Measurements from ENCODE around the gene ZNF292. TPM values are rescaled to one million over a fixed set of nuclear protein-coding genes. Genes with fewer than 3 reads are reported as not detected.
"Not testable (repeated sequence)": the region's sequence is repeated elsewhere in the genome, so short reads cannot be mapped to it uniquely, and the experiment has no call there.

Gene ZNF292
- total RNA-seq, 2 experiments from 2014 or later = 81.5 to 82.5 TPM

DNA sequence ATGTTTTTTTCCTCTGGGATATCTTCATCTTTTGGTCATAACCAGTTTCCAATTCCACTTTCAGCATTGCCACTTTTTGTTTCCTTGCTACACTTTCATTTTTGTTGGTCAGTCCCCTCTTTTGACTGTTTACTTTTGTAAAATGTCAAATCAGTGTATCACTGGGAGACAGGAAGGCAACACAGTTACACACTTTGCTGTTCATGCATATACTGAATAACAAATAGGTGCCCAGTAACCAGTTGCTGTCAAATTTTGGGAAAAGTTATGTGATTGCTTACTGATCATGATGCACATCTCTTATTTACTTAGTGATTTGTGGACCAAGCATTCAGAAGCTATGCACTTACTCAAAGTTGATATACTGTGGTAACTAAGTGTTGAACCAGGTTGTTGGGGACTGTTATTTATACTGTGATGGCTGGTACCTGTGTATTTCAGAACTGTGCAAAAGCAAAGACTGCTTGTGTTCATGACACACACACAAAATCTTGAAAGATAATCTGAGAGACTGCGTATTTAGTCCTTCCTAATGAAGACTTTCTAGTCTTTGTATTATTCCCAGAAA is 41.0 kb downstream of the ZNF292 start:
- H3K27ac Mint-ChIP-seq = peak overlapping the region; percentile 52
- ATAC-seq (ENCODE audit: poor library complexity) = no peak
- peak overlapping the region; percentile 4 for H3K4me3 Mint-ChIP-seq
- ChIA-PET POLR2A (no interaction called here), CTCF (no interaction called here)
- no peaks in the 10 kb centered on the region for H3K36me3 Mint-ChIP-seq (ENCODE audit: low read depth)
- peaks cover 2% of the 10 kb centered on the region for H3K36me3 ChIP-seq (ENCODE audit: insufficient read depth, low read length)
- no peaks in the 10 kb centered on the region for H3K9me3 Mint-ChIP-seq
- H3K4me1 ChIP-seq (ENCODE audit: insufficient read depth, low read length) = peaks cover 7% of the 10 kb centered on the region
- DNase-seq = no peak
- no peak overlapping the region for H3K27ac ChIP-seq (ENCODE audit: low read depth in 1 of 2, low read length in 2 of 2)
- H3K27me3 ChIP-seq (ENCODE audit: control insufficient read depth in 1 of 2, insufficient read depth in 2 of 2, low read length in 2 of 2) = no peaks in the 10 kb centered on the region
- peaks cover 79% of the 10 kb centered on the region for H3K4me1 Mint-ChIP-seq (ENCODE audit: low read depth)
- TF ChIP-seq, protein P1, sequence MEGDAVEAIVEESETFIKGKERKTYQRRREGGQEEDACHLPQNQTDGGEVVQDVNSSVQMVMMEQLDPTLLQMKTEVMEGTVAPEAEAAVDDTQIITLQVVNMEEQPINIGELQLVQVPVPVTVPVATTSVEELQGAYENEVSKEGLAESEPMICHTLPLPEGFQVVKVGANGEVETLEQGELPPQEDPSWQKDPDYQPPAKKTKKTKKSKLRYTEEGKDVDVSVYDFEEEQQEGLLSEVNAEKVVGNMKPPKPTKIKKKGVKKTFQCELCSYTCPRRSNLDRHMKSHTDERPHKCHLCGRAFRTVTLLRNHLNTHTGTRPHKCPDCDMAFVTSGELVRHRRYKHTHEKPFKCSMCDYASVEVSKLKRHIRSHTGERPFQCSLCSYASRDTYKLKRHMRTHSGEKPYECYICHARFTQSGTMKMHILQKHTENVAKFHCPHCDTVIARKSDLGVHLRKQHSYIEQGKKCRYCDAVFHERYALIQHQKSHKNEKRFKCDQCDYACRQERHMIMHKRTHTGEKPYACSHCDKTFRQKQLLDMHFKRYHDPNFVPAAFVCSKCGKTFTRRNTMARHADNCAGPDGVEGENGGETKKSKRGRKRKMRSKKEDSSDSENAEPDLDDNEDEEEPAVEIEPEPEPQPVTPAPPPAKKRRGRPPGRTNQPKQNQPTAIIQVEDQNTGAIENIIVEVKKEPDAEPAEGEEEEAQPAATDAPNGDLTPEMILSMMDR (IDR thresholded peaks at IDR 0.05) = no peak
- H3K27me3 Mint-ChIP-seq = no peaks in the 10 kb centered on the region
- intact Hi-C loops (cut with DNase I, micrococcal nuclease) = no loop called here
- H3K4me3 ChIP-seq (ENCODE audit: low read length) = no peak overlapping the region
- H3K9me3 ChIP-seq (ENCODE audit: control insufficient read depth in 1 of 2, insufficient read depth in 1 of 2, low read length in 2 of 2) = no peaks in the 10 kb centered on the region

DNA sequence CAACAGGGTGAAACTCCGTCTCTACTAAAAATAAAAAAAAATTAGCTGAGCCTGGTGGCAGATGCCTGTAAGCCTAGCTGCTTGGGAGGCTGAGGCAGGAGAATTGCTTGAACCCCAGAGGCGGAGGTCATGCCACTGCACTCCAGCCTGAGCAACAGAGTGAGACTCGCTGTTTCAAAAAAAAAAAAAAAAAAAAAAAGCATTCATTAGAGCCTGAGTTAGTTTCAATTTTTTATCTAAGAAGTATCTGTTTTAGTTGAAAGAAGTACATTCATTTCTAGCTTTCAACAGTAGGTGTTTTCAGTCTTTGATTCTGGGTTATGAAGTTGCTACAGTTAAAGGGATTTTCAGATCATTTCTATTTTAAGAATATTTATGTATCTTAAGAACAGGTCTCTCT is 42.2 kb downstream of the ZNF292 start:
- intact Hi-C loops (cut with DNase I, micrococcal nuclease) = no loop called here
- H3K27me3 Mint-ChIP-seq = no peaks in the 10 kb centered on the region
- H3K4me1 ChIP-seq (ENCODE audit: insufficient read depth, low read length) = peaks cover 7% of the 10 kb centered on the region
- H3K36me3 Mint-ChIP-seq (ENCODE audit: low read depth) = peaks cover 5% of the 10 kb centered on the region
- no peak for DNase-seq
- H3K27ac Mint-ChIP-seq = no peak overlapping the region
- H3K4me3 ChIP-seq (ENCODE audit: low read length) = no peak overlapping the region
- TF ChIP-seq, protein P1 (IDR thresholded peaks at IDR 0.05) = no peak
- ChIA-PET POLR2A (no interaction called here), CTCF (interaction anchor here (0.6 to 0.7 kb wide), 2 partner anchors 36 to 122 kb away, joined by 4 read pairs; no protein-coding TSS in a partner anchor)
- no peak overlapping the region for H3K27ac ChIP-seq (ENCODE audit: low read depth in 1 of 2, low read length in 2 of 2)
- H3K4me3 Mint-ChIP-seq = no peak overlapping the region
- no peaks in the 10 kb centered on the region for H3K9me3 ChIP-seq (ENCODE audit: control insufficient read depth in 1 of 2, insufficient read depth in 1 of 2, low read length in 2 of 2)
- H3K27me3 ChIP-seq (ENCODE audit: control insufficient read depth in 1 of 2, insufficient read depth in 2 of 2, low read length in 2 of 2) = no peaks in the 10 kb centered on the region
- H3K4me1 Mint-ChIP-seq (ENCODE audit: low read depth) = peaks cover 76% of the 10 kb centered on the region
- peaks cover 2% of the 10 kb centered on the region for H3K36me3 ChIP-seq (ENCODE audit: insufficient read depth, low read length)
- no peak for ATAC-seq (ENCODE audit: poor library complexity)
- H3K9me3 Mint-ChIP-seq = no peaks in the 10 kb centered on the region

DNA sequence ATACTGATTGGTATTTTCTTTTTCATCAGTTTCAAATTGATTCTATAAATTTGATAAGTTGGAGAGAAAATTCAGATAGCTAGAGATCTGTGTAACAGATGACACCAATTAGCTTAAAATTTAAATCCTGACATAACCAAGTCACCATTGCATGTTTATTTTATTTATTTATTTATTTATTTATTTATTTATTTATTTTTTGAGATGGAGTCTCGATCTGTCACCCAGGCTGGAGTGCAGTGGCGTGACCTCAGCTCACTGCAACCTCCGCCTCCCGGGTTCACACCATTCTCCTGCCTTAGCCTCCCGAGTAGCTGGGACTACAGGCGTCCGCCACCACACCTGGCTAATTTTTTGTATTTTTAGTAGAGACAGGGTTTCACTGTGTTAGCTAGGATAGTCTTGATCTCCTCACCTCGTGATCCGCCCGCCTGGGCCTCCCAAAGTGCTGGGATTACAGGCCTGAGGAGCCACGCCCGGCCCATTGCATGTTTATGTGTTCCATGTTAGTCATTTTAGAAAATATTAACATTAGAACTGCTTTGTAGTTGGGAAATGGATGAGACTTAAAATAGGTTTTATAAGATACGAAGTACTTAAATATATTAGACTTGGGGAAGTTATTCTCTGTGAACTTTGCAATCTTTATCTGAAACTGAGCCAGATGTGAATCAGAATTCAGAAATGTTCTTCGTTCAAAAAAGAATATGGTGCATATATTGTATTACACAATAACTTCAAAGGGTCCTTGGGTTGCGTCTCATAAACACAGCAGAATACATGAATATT is 42.9 kb downstream of the ZNF292 start:
- H3K27me3 ChIP-seq (ENCODE audit: control insufficient read depth in 1 of 2, insufficient read depth in 2 of 2, low read length in 2 of 2); H3K36me3 Mint-ChIP-seq (ENCODE audit: low read depth); H3K4me3 Mint-ChIP-seq; H3K27ac ChIP-seq (ENCODE audit: low read depth in 1 of 2, low read length in 2 of 2); POLR2A ChIA-PET; H3K4me1 ChIP-seq (ENCODE audit: insufficient read depth, low read length); ATAC-seq (ENCODE audit: poor library complexity); H3K4me3 ChIP-seq (ENCODE audit: low read length); DNase-seq; H3K9me3 Mint-ChIP-seq; H3K9me3 ChIP-seq (ENCODE audit: control insufficient read depth in 1 of 2, insufficient read depth in 1 of 2, low read length in 2 of 2); H3K36me3 ChIP-seq (ENCODE audit: insufficient read depth, low read length); intact Hi-C loops (cut with DNase I, micrococcal nuclease); H3K27me3 Mint-ChIP-seq: not testable (repeated sequence)
- peaks cover 70% of the 10 kb centered on the region for H3K4me1 Mint-ChIP-seq (ENCODE audit: low read depth)
- CTCF ChIA-PET = interaction anchor here (0.6 to 0.7 kb wide), 2 partner anchors 36 to 123 kb away, joined by 4 read pairs; no protein-coding TSS in a partner anchor
- H3K27ac Mint-ChIP-seq = peak overlapping the region; percentile 18
